Urinary bladder (tissue), 4 donors: ENCODE measurements around the gene EIF2A. TPM values are rescaled to one million over a fixed set of nuclear protein-coding genes. Genes with fewer than 3 reads are reported as not detected.

Source experiments
- DNase-seq: peaks from one replicate; pipeline ENCODE4 v3.0.0-alpha.2; 2015; ENCODE audit errors: extremely low spot score
- H3K27ac ChIP-seq: one replicate; pipeline ENCODE4 v1.5.1; 2013; ENCODE audit warnings: low read depth, mild to moderate bottlenecking, moderate library complexity
- H3K36me3 ChIP-seq: one replicate; pipeline ENCODE4 v1.6.1; 2013; ENCODE audit warnings: mild to moderate bottlenecking, moderate library complexity; ENCODE audit not compliant: insufficient read depth
- H3K4me1 ChIP-seq: one replicate; pipeline ENCODE4 v1.6.1; 2013; ENCODE audit warnings: mild to moderate bottlenecking, moderate library complexity; ENCODE audit not compliant: insufficient read depth
- H3K4me3 ChIP-seq: one replicate; pipeline ENCODE4 v1.5.1; 2013; ENCODE audit warnings: low read depth, low read length
- WGBS: extraction: QIAGEN DNeasy Blood & Tissue Kit; methylation state at CpG from one replicate; pipeline ENCODE4 v1.1.7; 2013; 5-methylcytosine and 5-hydroxymethylcytosine counted together
- polyA plus RNA-seq: library from polyadenylated mRNA; stranded (reverse); fragments of 200-250 nt; gene quantifications from one replicate; pipeline ENCODE4 v1.2.3, GENCODE V29; 2013
- total RNA-seq: library from RNA; depleted of rRNA; stranded (reverse); fragments of >200 nt; gene quantifications from one replicate; pipeline ENCODE4 v1.2.3, GENCODE V29; 2014
- donor health status: healthy with polysubstance abuse.
- donor health status: healthy.

The EIF2A gene
- total and polyA plus RNA-seq, 2 donors = 63.3 to 194 TPM

GRCh38 chr3:150527464-150528255 lies 18.9 kb upstream of the EIF2A start:
- Histone ChIP-seq H3K4me1 (no peaks in the 10 kb centered on the region), H3K36me3 (no peaks in the 10 kb centered on the region), H3K4me3 (no peak overlapping the region), H3K27ac (no peak overlapping the region)
- 62% methylated on average over 10 of the region's 10 CpGs for WGBS
- DNase-seq = no peak

- H3K36me3 ChIP-seq = no peaks in the 10 kb centered on the region
- H3K4me3 ChIP-seq = no peak overlapping the region
- WGBS = 12% methylated on average over 2 of the region's 2 CpGs
- no peaks in the 10 kb centered on the region for H3K4me1 ChIP-seq
- no peak overlapping the region for H3K27ac ChIP-seq
- DNase-seq = no peak
Measured at GRCh38 chr3:150528354-150528797, 18.2 kb upstream of the EIF2A start.

- no peak for DNase-seq
Measured at GRCh38 chr3:150531775-150532174, 14.8 kb upstream of the EIF2A start.

GRCh38 chr3:150535204-150535603 lies 11.4 kb upstream of the EIF2A start:
- WGBS = 79% methylated on average over 4 of the region's 4 CpGs
- H3K4me1 ChIP-seq = no peaks in the 10 kb centered on the region
- H3K36me3 ChIP-seq = no peaks in the 10 kb centered on the region
- no peak overlapping the region for H3K27ac ChIP-seq
- no peak for DNase-seq
- no peak overlapping the region for H3K4me3 ChIP-seq

More at GRCh38 chr3:150531775-150532174, 14.8 kb upstream of the EIF2A start:
- H3K27ac ChIP-seq = no peak overlapping the region
- H3K4me3 ChIP-seq = no peak overlapping the region
- no peaks in the 10 kb centered on the region for H3K36me3 ChIP-seq
- H3K4me1 ChIP-seq = no peaks in the 10 kb centered on the region

- Histone ChIP-seq H3K4me3 (no peak overlapping the region), H3K36me3 (peaks cover 4% of the 10 kb centered on the region), H3K27ac (no peak overlapping the region), H3K4me1 (no peaks in the 10 kb centered on the region)
- no peak for DNase-seq
- 77% methylated on average over 10 of the region's 10 CpGs for WGBS
Measured at GRCh38 chr3:150538324-150539208, 8.0 kb upstream of the EIF2A start.

- H3K27ac ChIP-seq = no peak overlapping the region
- H3K4me1 ChIP-seq = no peaks in the 10 kb centered on the region
- H3K36me3 ChIP-seq = peaks cover 4% of the 10 kb centered on the region
- WGBS = 67% methylated on average over 2 of the region's 2 CpGs
- no peak for DNase-seq
- H3K4me3 ChIP-seq = no peak overlapping the region
Measured at GRCh38 chr3:150540297-150540696, 6.3 kb upstream of the EIF2A start.

GRCh38 chr3:150540991-150541390 lies 5.6 kb upstream of the EIF2A start:
- no peak overlapping the region for H3K4me3 ChIP-seq

GRCh38 chr3:150543128-150543527 lies 3.5 kb upstream of the EIF2A start:
- no peaks in the 10 kb centered on the region for H3K4me1 ChIP-seq
- no peak for DNase-seq
- no peak overlapping the region for H3K4me3 ChIP-seq
- 90% methylated on average over 3 of the region's 3 CpGs for WGBS
- H3K27ac ChIP-seq = no peak overlapping the region
- peaks cover 4% of the 10 kb centered on the region for H3K36me3 ChIP-seq

More at GRCh38 chr3:150540991-150541390, 5.6 kb upstream of the EIF2A start:
- no peak overlapping the region for H3K27ac ChIP-seq
- no peak for DNase-seq
- WGBS = 80% methylated on average over 3 of the region's 3 CpGs
- H3K4me1 ChIP-seq = no peaks in the 10 kb centered on the region
- peaks cover 4% of the 10 kb centered on the region for H3K36me3 ChIP-seq

- peak overlapping the region; percentile 18 for H3K27ac ChIP-seq
- 73% methylated on average over 2 of the region's 2 CpGs for WGBS
- H3K4me3 ChIP-seq = no peak overlapping the region
- no peak for DNase-seq
- H3K4me1 ChIP-seq = no peaks in the 10 kb centered on the region
- peaks cover 4% of the 10 kb centered on the region for H3K36me3 ChIP-seq
Measured at GRCh38 chr3:150543531-150543930, 3.1 kb upstream of the EIF2A start.

- Histone ChIP-seq H3K4me1 (no peaks in the 10 kb centered on the region), H3K4me3 (no peak overlapping the region), H3K36me3 (peaks cover 4% of the 10 kb centered on the region), H3K27ac (peak overlapping the region; percentile 18)
- DNase-seq = no peak
Measured at GRCh38 chr3:150544041-150544440, 2.5 kb upstream of the EIF2A start.

- 1% methylated on average over 1 of the region's 1 CpG for WGBS
- Histone ChIP-seq H3K36me3 (peaks cover 4% of the 10 kb centered on the region), H3K27ac (no peak overlapping the region), H3K4me3 (peak overlapping the region; percentile 18), H3K4me1 (no peaks in the 10 kb centered on the region)
- no peak for DNase-seq
Measured at GRCh38 chr3:150544726-150545125, 1.9 kb upstream of the EIF2A start.

GRCh38 chr3:150545419-150546225 lies 965 bp upstream of the EIF2A start:
- Histone ChIP-seq H3K4me3 (peak overlapping the region; percentile 71), H3K36me3 (peaks cover 4% of the 10 kb centered on the region), H3K4me1 (no peaks in the 10 kb centered on the region), H3K27ac (peak overlapping the region; percentile 98)
- WGBS = under 1% methylated on average over 54 of the region's 54 CpGs
- peak; percentile 25 for DNase-seq

- Histone ChIP-seq H3K27ac (peak overlapping the region; percentile 84), H3K4me1 (no peaks in the 10 kb centered on the region), H3K36me3 (peaks cover 3% of the 10 kb centered on the region), H3K4me3 (peak overlapping the region; percentile 70)
- no peak for DNase-seq
- WGBS = 23% methylated on average over 7 of the region's 7 CpGs
Measured at GRCh38 chr3:150547045-150547741, 606 bp downstream of the EIF2A start.
